ENCODE data around the gene FGF14.

The FGF14 gene

GRCh38 chr13:101916108-101916774 is 485.6 kb downstream of the FGF14 start:
- Histone ChIP-seq H3K4me1 (ENCODE audit: control insufficient read depth in 1 of 2, insufficient read depth in 2 of 2, low read length in 2 of 2) (no peaks in the 10 kb centered on the region), H3K36me3 (ENCODE audit: control insufficient read depth in 1 of 2, insufficient read depth in 2 of 2, low read length in 2 of 2) (no peaks in the 10 kb centered on the region), H3K27me3 (ENCODE audit: control insufficient read depth in 1 of 2, insufficient read depth in 2 of 2, low read length in 2 of 2) (peaks cover 26 to 33% of the 10 kb centered on the region in 2 donors), H3K9ac (ENCODE audit: low read depth in 1 of 2, low read length in 2 of 2) (no peak overlapping the region), H3K4me3 (ENCODE audit: low read depth in 1 of 2, low read length in 2 of 2) (no peak overlapping the region), H3K9me3 (ENCODE audit: control insufficient read depth in 1 of 2, low read length in 2 of 2) (no peaks in the 10 kb centered on the region), H3K27ac (ENCODE audit: low read depth, low read length) (no peak overlapping the region)

GRCh38 chr13:101915755-101916107 is 486.1 kb downstream of the FGF14 start:
- Histone ChIP-seq H3K4me3 (ENCODE audit: low read depth in 1 of 2, low read length in 2 of 2) (no peak overlapping the region), H3K27me3 (ENCODE audit: control insufficient read depth in 1 of 2, insufficient read depth in 2 of 2, low read length in 2 of 2) (peaks cover 24 to 30% of the 10 kb centered on the region in 2 donors), H3K4me1 (ENCODE audit: control insufficient read depth in 1 of 2, insufficient read depth in 2 of 2, low read length in 2 of 2) (no peaks in the 10 kb centered on the region), H3K9ac (ENCODE audit: low read depth in 1 of 2, low read length in 2 of 2) (no peak overlapping the region), H3K27ac (ENCODE audit: low read depth, low read length) (no peak overlapping the region), H3K9me3 (ENCODE audit: control insufficient read depth in 1 of 2, low read length in 2 of 2) (no peaks in the 10 kb centered on the region), H3K36me3 (ENCODE audit: control insufficient read depth in 1 of 2, insufficient read depth in 2 of 2, low read length in 2 of 2) (no peaks in the 10 kb centered on the region)

- H3K9me3 ChIP-seq (ENCODE audit: control insufficient read depth in 1 of 2, low read length in 2 of 2) = no peaks in the 10 kb centered on the region
- H3K27ac ChIP-seq (ENCODE audit: low read depth, low read length) = no peak overlapping the region
- H3K9ac ChIP-seq (ENCODE audit: low read depth in 1 of 2, low read length in 2 of 2) = no peak overlapping the region
- peaks cover 24 to 26% of the 10 kb centered on the region in 2 donors for H3K27me3 ChIP-seq (ENCODE audit: control insufficient read depth in 1 of 2, insufficient read depth in 2 of 2, low read length in 2 of 2)
- no peaks in the 10 kb centered on the region for H3K4me1 ChIP-seq (ENCODE audit: control insufficient read depth in 1 of 2, insufficient read depth in 2 of 2, low read length in 2 of 2)
- no peak overlapping the region for H3K4me3 ChIP-seq (ENCODE audit: low read depth in 1 of 2, low read length in 2 of 2)
- H3K36me3 ChIP-seq (ENCODE audit: control insufficient read depth in 1 of 2, insufficient read depth in 2 of 2, low read length in 2 of 2) = no peaks in the 10 kb centered on the region
Observed at GRCh38 chr13:101915331-101915730, 486.5 kb downstream of the FGF14 start.

- no peaks in the 10 kb centered on the region for H3K4me1 ChIP-seq (ENCODE audit: control insufficient read depth in 1 of 2, insufficient read depth in 2 of 2, low read length in 2 of 2)
- no peaks in the 10 kb centered on the region for H3K9me3 ChIP-seq (ENCODE audit: control insufficient read depth in 1 of 2, low read length in 2 of 2)
- no peak overlapping the region for H3K4me3 ChIP-seq (ENCODE audit: low read depth in 1 of 2, low read length in 2 of 2)
- H3K9ac ChIP-seq (ENCODE audit: low read depth in 1 of 2, low read length in 2 of 2) = no peak overlapping the region
- no peak overlapping the region for H3K27ac ChIP-seq (ENCODE audit: low read depth, low read length)
- peaks cover 6 to 11% of the 10 kb centered on the region in 2 donors for H3K27me3 ChIP-seq (ENCODE audit: control insufficient read depth in 1 of 2, insufficient read depth in 2 of 2, low read length in 2 of 2)
- no peaks in the 10 kb centered on the region for H3K36me3 ChIP-seq (ENCODE audit: control insufficient read depth in 1 of 2, insufficient read depth in 2 of 2, low read length in 2 of 2)
Observed at GRCh38 chr13:101911752-101912151, 490.1 kb downstream of the FGF14 start.

GRCh38 chr13:101903890-101904289 is 498.0 kb downstream of the FGF14 start:
- Histone ChIP-seq H3K4me3 (ENCODE audit: low read depth in 1 of 2, low read length in 2 of 2) (no peak overlapping the region), H3K9me3 (ENCODE audit: control insufficient read depth in 1 of 2, low read length in 2 of 2) (no peaks in the 10 kb centered on the region), H3K9ac (ENCODE audit: low read depth in 1 of 2, low read length in 2 of 2) (no peak overlapping the region), H3K27me3 (ENCODE audit: control insufficient read depth in 1 of 2, insufficient read depth in 2 of 2, low read length in 2 of 2) (no peaks in the 10 kb centered on the region), H3K27ac (ENCODE audit: low read depth, low read length) (no peak overlapping the region), H3K36me3 (ENCODE audit: control insufficient read depth in 1 of 2, insufficient read depth in 2 of 2, low read length in 2 of 2) (no peaks in the 10 kb centered on the region), H3K4me1 (ENCODE audit: control insufficient read depth in 1 of 2, insufficient read depth in 2 of 2, low read length in 2 of 2) (no peaks in the 10 kb centered on the region)

- Histone ChIP-seq H3K9me3 (ENCODE audit: control insufficient read depth in 1 of 2, low read length in 2 of 2) (no peaks in the 10 kb centered on the region), H3K27me3 (ENCODE audit: control insufficient read depth in 1 of 2, insufficient read depth in 2 of 2, low read length in 2 of 2) (no peaks in the 10 kb centered on the region), H3K4me3 (ENCODE audit: low read depth in 1 of 2, low read length in 2 of 2) (no peak overlapping the region), H3K27ac (ENCODE audit: low read depth, low read length) (no peak overlapping the region), H3K9ac (ENCODE audit: low read depth in 1 of 2, low read length in 2 of 2) (no peak overlapping the region), H3K36me3 (ENCODE audit: control insufficient read depth in 1 of 2, insufficient read depth in 2 of 2, low read length in 2 of 2) (no peaks in the 10 kb centered on the region), H3K4me1 (ENCODE audit: control insufficient read depth in 1 of 2, insufficient read depth in 2 of 2, low read length in 2 of 2) (no peaks in the 10 kb centered on the region)
Observed at GRCh38 chr13:101898676-101899075, 503.2 kb downstream of the FGF14 start.

GRCh38 chr13:101896541-101896940 is 505.3 kb downstream of the FGF14 start:
- no peaks in the 10 kb centered on the region for H3K27me3 ChIP-seq (ENCODE audit: control insufficient read depth in 1 of 2, insufficient read depth in 2 of 2, low read length in 2 of 2)
- H3K9ac ChIP-seq (ENCODE audit: low read depth in 1 of 2, low read length in 2 of 2) = no peak overlapping the region
- H3K4me1 ChIP-seq (ENCODE audit: control insufficient read depth in 1 of 2, insufficient read depth in 2 of 2, low read length in 2 of 2) = no peaks in the 10 kb centered on the region
- no peak overlapping the region for H3K27ac ChIP-seq (ENCODE audit: low read depth, low read length)
- H3K4me3 ChIP-seq (ENCODE audit: low read depth in 1 of 2, low read length in 2 of 2) = no peak overlapping the region
- H3K36me3 ChIP-seq (ENCODE audit: control insufficient read depth in 1 of 2, insufficient read depth in 2 of 2, low read length in 2 of 2) = no peaks in the 10 kb centered on the region
- H3K9me3 ChIP-seq (ENCODE audit: control insufficient read depth in 1 of 2, low read length in 2 of 2) = no peaks in the 10 kb centered on the region

- H3K27ac ChIP-seq (ENCODE audit: low read depth, low read length) = no peak overlapping the region
- H3K4me3 ChIP-seq (ENCODE audit: low read depth in 1 of 2, low read length in 2 of 2) = no peak overlapping the region
- no peaks in the 10 kb centered on the region for H3K36me3 ChIP-seq (ENCODE audit: control insufficient read depth in 1 of 2, insufficient read depth in 2 of 2, low read length in 2 of 2)
- no peaks in the 10 kb centered on the region for H3K27me3 ChIP-seq (ENCODE audit: control insufficient read depth in 1 of 2, insufficient read depth in 2 of 2, low read length in 2 of 2)
- H3K9me3 ChIP-seq (ENCODE audit: control insufficient read depth in 1 of 2, low read length in 2 of 2) = no peaks in the 10 kb centered on the region
- no peaks in the 10 kb centered on the region for H3K4me1 ChIP-seq (ENCODE audit: control insufficient read depth in 1 of 2, insufficient read depth in 2 of 2, low read length in 2 of 2)
- H3K9ac ChIP-seq (ENCODE audit: low read depth in 1 of 2, low read length in 2 of 2) = no peak overlapping the region
Observed at GRCh38 chr13:101893021-101893420, 508.8 kb downstream of the FGF14 start.

GRCh38 chr13:101892296-101892695 is 509.6 kb downstream of the FGF14 start:
- Histone ChIP-seq H3K4me1 (ENCODE audit: control insufficient read depth in 1 of 2, insufficient read depth in 2 of 2, low read length in 2 of 2) (no peaks in the 10 kb centered on the region), H3K27ac (ENCODE audit: low read depth, low read length) (no peak overlapping the region), H3K36me3 (ENCODE audit: control insufficient read depth in 1 of 2, insufficient read depth in 2 of 2, low read length in 2 of 2) (no peaks in the 10 kb centered on the region), H3K4me3 (ENCODE audit: low read depth in 1 of 2, low read length in 2 of 2) (no peak overlapping the region), H3K27me3 (ENCODE audit: control insufficient read depth in 1 of 2, insufficient read depth in 2 of 2, low read length in 2 of 2) (no peaks in the 10 kb centered on the region), H3K9me3 (ENCODE audit: control insufficient read depth in 1 of 2, low read length in 2 of 2) (no peaks in the 10 kb centered on the region), H3K9ac (ENCODE audit: low read depth in 1 of 2, low read length in 2 of 2) (no peak overlapping the region)

- no peak overlapping the region for H3K27ac ChIP-seq (ENCODE audit: low read depth, low read length)
- H3K27me3 ChIP-seq (ENCODE audit: control insufficient read depth in 1 of 2, insufficient read depth in 2 of 2, low read length in 2 of 2) = no peaks in the 10 kb centered on the region
- no peaks in the 10 kb centered on the region for H3K36me3 ChIP-seq (ENCODE audit: control insufficient read depth in 1 of 2, insufficient read depth in 2 of 2, low read length in 2 of 2)
- no peaks in the 10 kb centered on the region for H3K9me3 ChIP-seq (ENCODE audit: control insufficient read depth in 1 of 2, low read length in 2 of 2)
- no peak overlapping the region for H3K9ac ChIP-seq (ENCODE audit: low read depth in 1 of 2, low read length in 2 of 2)
- no peaks in the 10 kb centered on the region for H3K4me1 ChIP-seq (ENCODE audit: control insufficient read depth in 1 of 2, insufficient read depth in 2 of 2, low read length in 2 of 2)
- no peak overlapping the region for H3K4me3 ChIP-seq (ENCODE audit: low read depth in 1 of 2, low read length in 2 of 2)
Observed at GRCh38 chr13:101881593-101881992, 520.3 kb downstream of the FGF14 start.

GRCh38 chr13:101880581-101880980 is 521.3 kb downstream of the FGF14 start:
- Histone ChIP-seq H3K9me3 (ENCODE audit: control insufficient read depth in 1 of 2, low read length in 2 of 2) (no peaks in the 10 kb centered on the region), H3K27me3 (ENCODE audit: control insufficient read depth in 1 of 2, insufficient read depth in 2 of 2, low read length in 2 of 2) (no peaks in the 10 kb centered on the region), H3K36me3 (ENCODE audit: control insufficient read depth in 1 of 2, insufficient read depth in 2 of 2, low read length in 2 of 2) (no peaks in the 10 kb centered on the region), H3K9ac (ENCODE audit: low read depth in 1 of 2, low read length in 2 of 2) (no peak overlapping the region), H3K4me1 (ENCODE audit: control insufficient read depth in 1 of 2, insufficient read depth in 2 of 2, low read length in 2 of 2) (no peaks in the 10 kb centered on the region), H3K4me3 (ENCODE audit: low read depth in 1 of 2, low read length in 2 of 2) (no peak overlapping the region), H3K27ac (ENCODE audit: low read depth, low read length) (no peak overlapping the region)
